WTC11 (cell line): ENCODE data around the gene CASP2.

Experiments
- ARID4B ChIP-seq: sonication (generic); formaldehyde crosslinking; IDR thresholded peaks from 2 replicates; pipeline ENCODE4 v1.8.0; 2023; ENCODE audit warnings: missing genetic modification reagents, mild to moderate bottlenecking, borderline replicate concordance
- E2F4 ChIP-seq: sonication (generic); formaldehyde crosslinking; IDR thresholded peaks from 2 replicates; pipeline ENCODE4 v1.8.1; 2022; ENCODE audit warnings: low read depth, mild to moderate bottlenecking, moderate library complexity, missing genetic modification reagents, borderline replicate concordance
- FOXK1 ChIP-seq: sonication (generic); formaldehyde crosslinking; IDR thresholded peaks from 2 replicates; pipeline ENCODE4 v1.8.0; 2022; ENCODE audit warnings: mild to moderate bottlenecking, moderate library complexity, missing genetic modification reagents
- FOXP1 ChIP-seq: sonication (generic); formaldehyde crosslinking; IDR thresholded peaks from 2 replicates; pipeline ENCODE4 v1.8.0; 2022; ENCODE audit warnings: missing genetic modification reagents, mild to moderate bottlenecking, moderate library complexity, borderline replicate concordance
- GABPB1 ChIP-seq: sonication (generic); formaldehyde crosslinking; IDR thresholded peaks from 2 replicates; pipeline ENCODE4 v1.8.1; 2023; ENCODE audit warnings: mild to moderate bottlenecking, missing genetic modification reagents
- NFE2L1 ChIP-seq: sonication (generic); formaldehyde crosslinking; IDR thresholded peaks from 2 replicates; pipeline ENCODE4 v1.8.1; 2023; ENCODE audit warnings: missing genetic modification reagents
- TCF7 ChIP-seq: sonication (generic); formaldehyde crosslinking; IDR thresholded peaks from 2 replicates; pipeline ENCODE4 v1.8.0; 2022; ENCODE audit warnings: mild to moderate bottlenecking, low read depth, missing genetic modification reagents, moderate library complexity
- TP53 ChIP-seq: sonication (generic); formaldehyde crosslinking; IDR thresholded peaks from 2 replicates; pipeline ENCODE4 v1.8.1; 2023; ENCODE audit warnings: mild to moderate bottlenecking, missing genetic modification reagents
- ZNF138 ChIP-seq: sonication (generic); formaldehyde crosslinking; conservative IDR thresholded peaks from 2 replicates; pipeline ENCODE4 v1.8.1; 2022; ENCODE audit warnings: mild to moderate bottlenecking, moderate library complexity, missing genetic modification reagents
- ZNF317 ChIP-seq: sonication (generic); formaldehyde crosslinking; IDR thresholded peaks from 2 replicates; pipeline ENCODE4 v1.8.1; 2023; ENCODE audit warnings: low read depth, mild to moderate bottlenecking, moderate library complexity, missing genetic modification reagents, borderline replicate concordance
- TF ChIP-seq, protein P1 (sequence below): fragments of 200-600 bp; IDR thresholded peaks from 2 replicates; pipeline ENCODE4 v1.8.0; 2022; ENCODE audit warnings: antibody characterized with exemption
- TF ChIP-seq, protein P2 (sequence below): sonication (generic); formaldehyde crosslinking; IDR thresholded peaks from 2 replicates; pipeline ENCODE4 v1.8.0; 2022; ENCODE audit warnings: mild to moderate bottlenecking, missing genetic modification reagents
- TF ChIP-seq, protein P3 (sequence below): sonication (generic); formaldehyde crosslinking; conservative IDR thresholded peaks from 2 replicates; pipeline ENCODE4 v1.8.1; 2022; ENCODE audit warnings: mild to moderate bottlenecking, missing genetic modification reagents

GRCh38 chr7:143287339-143287934 lies 714 bp upstream of the CASP2 start:
- TF ChIP-seq ZNF317 (CRISPR knock-in tag), result no peak
- TF ChIP-seq TCF7 (CRISPR knock-in tag), result no peak
- TF ChIP-seq GABPB1 (CRISPR knock-in tag), result no peak
- no peak for TF ChIP-seq NFE2L1 (CRISPR knock-in tag)
- TF ChIP-seq, protein P1, sequence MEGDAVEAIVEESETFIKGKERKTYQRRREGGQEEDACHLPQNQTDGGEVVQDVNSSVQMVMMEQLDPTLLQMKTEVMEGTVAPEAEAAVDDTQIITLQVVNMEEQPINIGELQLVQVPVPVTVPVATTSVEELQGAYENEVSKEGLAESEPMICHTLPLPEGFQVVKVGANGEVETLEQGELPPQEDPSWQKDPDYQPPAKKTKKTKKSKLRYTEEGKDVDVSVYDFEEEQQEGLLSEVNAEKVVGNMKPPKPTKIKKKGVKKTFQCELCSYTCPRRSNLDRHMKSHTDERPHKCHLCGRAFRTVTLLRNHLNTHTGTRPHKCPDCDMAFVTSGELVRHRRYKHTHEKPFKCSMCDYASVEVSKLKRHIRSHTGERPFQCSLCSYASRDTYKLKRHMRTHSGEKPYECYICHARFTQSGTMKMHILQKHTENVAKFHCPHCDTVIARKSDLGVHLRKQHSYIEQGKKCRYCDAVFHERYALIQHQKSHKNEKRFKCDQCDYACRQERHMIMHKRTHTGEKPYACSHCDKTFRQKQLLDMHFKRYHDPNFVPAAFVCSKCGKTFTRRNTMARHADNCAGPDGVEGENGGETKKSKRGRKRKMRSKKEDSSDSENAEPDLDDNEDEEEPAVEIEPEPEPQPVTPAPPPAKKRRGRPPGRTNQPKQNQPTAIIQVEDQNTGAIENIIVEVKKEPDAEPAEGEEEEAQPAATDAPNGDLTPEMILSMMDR, result no peak
- TF ChIP-seq ZNF138 (CRISPR knock-in tag), result no peak
- TF ChIP-seq FOXK1 (CRISPR knock-in tag), result no peak
- TF ChIP-seq, protein P2, sequence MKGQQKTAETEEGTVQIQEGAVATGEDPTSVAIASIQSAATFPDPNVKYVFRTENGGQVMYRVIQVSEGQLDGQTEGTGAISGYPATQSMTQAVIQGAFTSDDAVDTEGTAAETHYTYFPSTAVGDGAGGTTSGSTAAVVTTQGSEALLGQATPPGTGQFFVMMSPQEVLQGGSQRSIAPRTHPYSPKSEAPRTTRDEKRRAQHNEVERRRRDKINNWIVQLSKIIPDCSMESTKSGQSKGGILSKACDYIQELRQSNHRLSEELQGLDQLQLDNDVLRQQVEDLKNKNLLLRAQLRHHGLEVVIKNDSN (CRISPR knock-in tag), result no peak
- TF ChIP-seq E2F4 (CRISPR knock-in tag), result no peak
- TF ChIP-seq FOXP1, result no peak
- TF ChIP-seq, protein P3, sequence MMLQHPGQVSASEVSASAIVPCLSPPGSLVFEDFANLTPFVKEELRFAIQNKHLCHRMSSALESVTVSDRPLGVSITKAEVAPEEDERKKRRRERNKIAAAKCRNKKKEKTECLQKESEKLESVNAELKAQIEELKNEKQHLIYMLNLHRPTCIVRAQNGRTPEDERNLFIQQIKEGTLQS (CRISPR knock-in tag), result no peak
- TF ChIP-seq ARID4B (CRISPR knock-in tag), result no peak
- TF ChIP-seq TP53 (CRISPR knock-in tag), result no peak
